B cell (primary cell): ENCODE results near the gene TTLL5. TPM values are rescaled to one million over a fixed set of nuclear protein-coding genes. Genes with fewer than 3 reads are reported as not detected.

ENCODE experiments used
- ATAC-seq: fragments of 200-7000 bp; cut with Tn5 transposase; one replicate; pipeline ENCODE4 v1.10.0; 2021; ENCODE audit warnings: low read depth, mild to moderate bottlenecking, moderate number of reproducible peaks, moderate library complexity
- CTCF ChIA-PET: fragments of 350-600 bp; sonication (Branson Sonifier 250); formaldehyde crosslinking; loops from one replicate; lab custom pipeline; 2021; ENCODE audit warnings: antibody characterized with exemption, inconsistent platforms; lab: Charles Lee
- POLR2A ChIA-PET: fragments of 350-600 bp; sonication (Branson Sonifier 250); formaldehyde crosslinking; loops from one replicate; lab custom pipeline; 2021; ENCODE audit warnings: antibody characterized with exemption; lab: Charles Lee
- DNase-seq: peaks from one replicate; pipeline ENCODE4 v3.0.0; 2013
- H2AFZ ChIP-seq: 2 replicates; pipeline ENCODE4 v1.6.1; 2012; ENCODE audit warnings: mild to moderate bottlenecking, low read depth, low read length; ENCODE audit not compliant: insufficient read depth, poor library complexity, severe bottlenecking
- H3K27ac ChIP-seq, 2 donors: 1 replicate in 1 of 2; 2 replicates in 1 of 2; pipeline ENCODE4 v1.5.1; 2012 to 2013; ENCODE audit warnings: low read length in 2 of 2, mild to moderate bottlenecking in 2 of 2, moderate library complexity in 1 of 2
- H3K27me3 ChIP-seq, 4 experiments: fragments of 200-600 bp in 1 of 4; sonication (generic) in 1 of 4; replicated peaks in 1 of 4; 1 replicate in 2 of 4; 2 replicates in 2 of 4; pipeline versions ENCODE4 v1.6.1 to v1.7.0; 2013 to 2016; ENCODE audit warnings: low read length in 3 of 4, mild to moderate bottlenecking in 2 of 4, mixed read lengths in 1 of 4, moderate library complexity in 1 of 4; ENCODE audit not compliant: insufficient read depth in 4 of 4, control insufficient read depth in 3 of 4; ENCODE audit errors: control extremely low read depth in 1 of 4
- H3K36me3 ChIP-seq, 2 experiments: replicated peaks in 1 of 2; 1 replicate in 1 of 2; 2 replicates in 1 of 2; pipeline versions ENCODE4 v1.6.1 to v1.7.1; 2013; ENCODE audit warnings: low read length in 1 of 2; ENCODE audit not compliant: insufficient read depth in 2 of 2, control insufficient read depth in 1 of 2; ENCODE audit errors: control extremely low read depth in 1 of 2, extremely low read depth in 1 of 2
- H3K4me1 ChIP-seq, 2 donors: fragments of 200-600 bp in 1 of 2; sonication (generic) in 1 of 2; 1 replicate in 1 of 2; 2 replicates in 1 of 2; pipeline versions ENCODE4 v1.5.1 to v1.6.1; 2013 to 2017; ENCODE audit warnings: low read length in 2 of 2; ENCODE audit not compliant: control insufficient read depth in 2 of 2, insufficient read depth in 2 of 2
- H3K4me2 ChIP-seq: replicated peaks from 2 replicates; pipeline ENCODE3; 2012; ENCODE audit warnings: mild to moderate bottlenecking, low read depth, low read length; ENCODE audit not compliant: poor library complexity, severe bottlenecking
- H3K4me3 ChIP-seq, 5 experiments: fragments of 200-600 bp in 1 of 5; sonication (generic) in 1 of 5; 1 replicate in 3 of 5; 2 replicates in 2 of 5; pipeline versions ENCODE4 v1.5.1 to v1.7.0; 2011 to 2016; ENCODE audit warnings: low read length in 4 of 5, mild to moderate bottlenecking in 4 of 5, low read depth in 2 of 5, control low read depth in 1 of 5, moderate library complexity in 1 of 5; ENCODE audit not compliant: insufficient read depth in 1 of 5; ENCODE audit errors: control extremely low read depth in 1 of 5, extremely low read depth in 1 of 5
- H3K79me2 ChIP-seq: fragments of 200-600 bp; sonication (generic); one replicate; pipeline ENCODE4 v1.6.0; 2016; ENCODE audit warnings: low read length; ENCODE audit not compliant: control insufficient read depth, insufficient read depth
- H3K9ac ChIP-seq: fragments of 200-600 bp; sonication (generic); 2 replicates; pipeline ENCODE4 v1.6.1; 2017; ENCODE audit warnings: mild to moderate bottlenecking, low read length, moderate library complexity
- H3K9me3 ChIP-seq, 3 donors: one replicate each; pipeline versions ENCODE4 v1.6.1 to v1.7.1; 2013; ENCODE audit warnings: low read length in 2 of 3; ENCODE audit not compliant: control insufficient read depth in 2 of 3, insufficient read depth in 1 of 3; ENCODE audit errors: control extremely low read depth in 1 of 3
- H4K20me1 ChIP-seq: 2 replicates; pipeline ENCODE4 v1.6.0; 2012; ENCODE audit warnings: mild to moderate bottlenecking, low read length; ENCODE audit not compliant: insufficient read depth, control insufficient read depth, poor library complexity, severe bottlenecking
- H3K27ac Mint-ChIP-seq: one replicate; pipeline ENCODE4 v1.8.0; 2021; ENCODE audit warnings: mixed read lengths
- H3K27me3 Mint-ChIP-seq: one replicate; pipeline ENCODE4 v1.8.0; 2021; ENCODE audit warnings: mixed read lengths
- H3K4me1 Mint-ChIP-seq: one replicate; pipeline ENCODE4 v1.8.0; 2021; ENCODE audit warnings: mixed read lengths
- H3K4me3 Mint-ChIP-seq: one replicate; pipeline ENCODE4 v1.8.0; 2021; ENCODE audit warnings: mixed read lengths
- H3K9me3 Mint-ChIP-seq: one replicate; pipeline ENCODE4 v1.8.0; 2022; ENCODE audit warnings: mixed read lengths; ENCODE audit not compliant: insufficient read depth
- EZH2 ChIP-seq: IDR thresholded peaks from 2 replicates; pipeline ENCODE4 v1.6.1; 2012; ENCODE audit warnings: borderline replicate concordance, low read depth, mild to moderate bottlenecking, moderate library complexity, low read length; ENCODE audit not compliant: insufficient read depth, poor library complexity, severe bottlenecking
- WGBS: methylation state at CpG from one replicate; pipeline ENCODE4 v1.1.5; 2013; ENCODE audit warnings: missing lambda C conversion rate; ENCODE audit not compliant: insufficient coverage; 5-methylcytosine and 5-hydroxymethylcytosine counted together
- intact Hi-C: fragments of 100-400 bp; cut with micrococcal nuclease; formaldehyde crosslinking; loops from one replicate; pipeline ENCODE4 v1.10.0; 2022
- polyA plus RNA-seq: library from polyadenylated mRNA; depleted of rRNA; stranded (reverse); fragments of >200 nt; gene quantifications from 2 replicates; pipeline ENCODE4 v1.2.3, GENCODE V29; 2012
- total RNA-seq, 2 donors: library from RNA; stranded (reverse); fragments of 120-200 nt in 1 of 2; gene quantifications; 1 replicate in 1 of 2; 2 replicates in 1 of 2; pipeline versions ENCODE4 v1.2.3 to v1.2.4, GENCODE V29; 2013 to 2022
- TF ChIP-seq, protein P1 (sequence below): fragments of 200-600 bp; IDR thresholded peaks from one replicate; pipeline ENCODE4 v1.8.0; 2022; ENCODE audit warnings: antibody characterized with exemption, mild to moderate bottlenecking

Gene TTLL5
- total and polyA plus RNA-seq, 2 donors (not counting 1 experiment from before 2014, with no cell fraction given) = 10.9 to 50.9 TPM

DNA sequence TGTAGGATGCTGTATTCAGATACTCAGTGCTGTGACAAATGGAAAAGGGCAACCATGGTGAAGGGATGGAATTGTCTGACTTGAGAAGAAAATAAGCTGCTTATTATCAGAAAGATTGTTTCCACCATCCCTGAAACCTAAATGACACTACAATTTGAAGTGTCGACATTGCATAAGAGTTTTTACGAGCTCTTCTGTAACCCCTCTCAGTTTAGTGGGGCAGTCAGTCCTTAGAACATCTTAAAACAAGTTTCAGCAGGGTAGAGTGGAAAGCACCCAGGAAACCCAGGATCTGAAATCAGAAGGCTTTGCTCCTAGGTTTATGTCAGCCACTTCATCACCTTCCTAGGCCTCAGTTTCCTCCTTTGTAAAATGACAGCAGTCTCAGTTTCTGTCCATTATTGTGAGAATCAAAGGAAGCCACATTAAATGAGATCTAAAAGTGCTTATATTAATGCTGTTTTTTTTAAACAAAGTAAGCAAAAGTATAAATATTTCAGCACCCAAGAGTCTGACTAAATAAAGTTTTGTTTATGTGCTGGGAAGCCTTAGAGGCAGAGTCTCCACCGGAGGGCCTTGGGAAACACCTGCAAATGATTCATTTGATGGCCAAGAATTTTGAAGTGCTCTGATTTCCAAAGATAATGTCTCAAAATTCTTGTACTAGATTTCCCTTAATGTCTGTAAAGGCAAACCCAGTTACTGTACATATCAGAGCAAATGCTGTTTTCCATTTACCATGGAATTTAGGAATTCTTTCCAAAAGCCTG, 326.3 kb downstream of the TTLL5 start:
- H3K36me3 ChIP-seq = no peaks in the 10 kb centered on the region
- TF ChIP-seq EZH2 = no peak
- TF ChIP-seq, protein P1, sequence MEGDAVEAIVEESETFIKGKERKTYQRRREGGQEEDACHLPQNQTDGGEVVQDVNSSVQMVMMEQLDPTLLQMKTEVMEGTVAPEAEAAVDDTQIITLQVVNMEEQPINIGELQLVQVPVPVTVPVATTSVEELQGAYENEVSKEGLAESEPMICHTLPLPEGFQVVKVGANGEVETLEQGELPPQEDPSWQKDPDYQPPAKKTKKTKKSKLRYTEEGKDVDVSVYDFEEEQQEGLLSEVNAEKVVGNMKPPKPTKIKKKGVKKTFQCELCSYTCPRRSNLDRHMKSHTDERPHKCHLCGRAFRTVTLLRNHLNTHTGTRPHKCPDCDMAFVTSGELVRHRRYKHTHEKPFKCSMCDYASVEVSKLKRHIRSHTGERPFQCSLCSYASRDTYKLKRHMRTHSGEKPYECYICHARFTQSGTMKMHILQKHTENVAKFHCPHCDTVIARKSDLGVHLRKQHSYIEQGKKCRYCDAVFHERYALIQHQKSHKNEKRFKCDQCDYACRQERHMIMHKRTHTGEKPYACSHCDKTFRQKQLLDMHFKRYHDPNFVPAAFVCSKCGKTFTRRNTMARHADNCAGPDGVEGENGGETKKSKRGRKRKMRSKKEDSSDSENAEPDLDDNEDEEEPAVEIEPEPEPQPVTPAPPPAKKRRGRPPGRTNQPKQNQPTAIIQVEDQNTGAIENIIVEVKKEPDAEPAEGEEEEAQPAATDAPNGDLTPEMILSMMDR = no peak
- Mint-ChIP-seq H3K27ac (no peak overlapping the region), H3K4me3 (no peak overlapping the region), H3K4me1 (peaks cover 12% of the 10 kb centered on the region), H3K9me3 (no peaks in the 10 kb centered on the region), H3K27me3 (no peaks in the 10 kb centered on the region)
- WGBS = 90% methylated on average over 3 of the region's 3 CpGs
- H2AFZ ChIP-seq = no peak overlapping the region
- CTCF ChIA-PET = interaction anchor here (11.9 to 15.2 kb wide), 2 partner anchors 81 to 277 kb away, joined by 197 to 376 read pairs; no protein-coding TSS in a partner anchor
- no peak overlapping the region for H3K4me2 ChIP-seq
- H3K9me3 ChIP-seq = no peaks in the 10 kb centered on the region
- peaks cover 6% of the 10 kb centered on the region for H3K79me2 ChIP-seq
- no peak overlapping the region for H3K27ac ChIP-seq
- no peak overlapping the region for H3K4me3 ChIP-seq
- H4K20me1 ChIP-seq = no peaks in the 10 kb centered on the region
- POLR2A ChIA-PET = no interaction called here
- no peak for DNase-seq
- no peak overlapping the region for H3K9ac ChIP-seq
- no peaks in the 10 kb centered on the region for H3K27me3 ChIP-seq
- H3K4me1 ChIP-seq = peaks cover 14 to 18% of the 10 kb centered on the region in 2 donors
- no peak for ATAC-seq
- intact Hi-C loops = loop anchor here (5.0 to 10.0 kb wide), 3 partner anchors 1110 to 1973 kb away; partner anchors contain the start of genes BBOF1, CIPC, ENTPD5 and GSTZ1

- no peak overlapping the region for H3K27ac ChIP-seq
- H3K27me3 ChIP-seq = no peaks in the 10 kb centered on the region
- WGBS = 92% methylated on average over 6 of the region's 6 CpGs
- Mint-ChIP-seq H3K27ac (no peak overlapping the region), H3K9me3 (no peaks in the 10 kb centered on the region), H3K27me3 (no peaks in the 10 kb centered on the region), H3K4me1 (peaks cover 18% of the 10 kb centered on the region), H3K4me3 (no peak overlapping the region)
- peaks cover 6% of the 10 kb centered on the region for H3K79me2 ChIP-seq
- no peaks in the 10 kb centered on the region for H3K36me3 ChIP-seq
- POLR2A ChIA-PET = no interaction called here
- H3K4me2 ChIP-seq = no peak overlapping the region
- CTCF ChIA-PET = interaction anchor here (2.2 kb wide), 1 partner anchor 280 kb away, joined by 7 read pairs; no protein-coding TSS in a partner anchor
- no peak overlapping the region for H2AFZ ChIP-seq
- H3K4me1 ChIP-seq = peaks cover 11 to 16% of the 10 kb centered on the region in 2 donors
- intact Hi-C loops = loop anchor here (5.0 to 10.0 kb wide), 3 partner anchors 1108 to 1974 kb away; partner anchors contain the start of genes BBOF1, CIPC, ENTPD5 and GSTZ1
- no peak overlapping the region for H3K9ac ChIP-seq
- TF ChIP-seq, protein P1 = no peak
- no peak for TF ChIP-seq EZH2
- DNase-seq (no peak), ATAC-seq (no peak)
- H3K4me3 ChIP-seq = no peak overlapping the region
- no peaks in the 10 kb centered on the region for H3K9me3 ChIP-seq
- no peaks in the 10 kb centered on the region for H4K20me1 ChIP-seq
Observed at GRCh38 chr14:75989134-75989533, 328.1 kb downstream of the TTLL5 start.
